Measurements from ENCODE around the gene DEFB131B.
"Not testable (repeated sequence)": the region's sequence is repeated elsewhere in the genome, so short reads cannot be mapped to it uniquely, and the experiment has no call there.

DEFB131B gene

DNA sequence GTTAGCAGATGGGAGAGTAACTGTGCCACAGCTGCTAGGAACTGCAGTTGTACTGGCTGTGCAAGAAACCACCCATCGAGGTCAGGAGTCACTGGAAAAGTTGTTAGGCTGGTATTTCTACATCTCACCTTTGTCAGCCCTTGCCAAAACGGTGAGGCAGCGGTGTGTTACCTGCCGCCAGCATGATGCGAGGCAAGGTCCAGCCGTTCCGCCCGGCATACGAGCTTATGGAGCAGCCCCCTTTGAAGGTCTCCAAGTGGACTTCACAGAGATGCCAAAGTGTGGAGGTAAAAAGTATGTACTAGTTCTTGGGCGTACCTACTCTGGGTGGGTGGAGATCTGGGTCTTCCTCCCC is 33.7 kb downstream of the DEFB131B start:
- not testable (repeated sequence) for FAIRE-seq

- no peak for FAIRE-seq
Observed at GRCh38 chr11:71913756-71914526, 35.7 kb downstream of the DEFB131B start.

DNA sequence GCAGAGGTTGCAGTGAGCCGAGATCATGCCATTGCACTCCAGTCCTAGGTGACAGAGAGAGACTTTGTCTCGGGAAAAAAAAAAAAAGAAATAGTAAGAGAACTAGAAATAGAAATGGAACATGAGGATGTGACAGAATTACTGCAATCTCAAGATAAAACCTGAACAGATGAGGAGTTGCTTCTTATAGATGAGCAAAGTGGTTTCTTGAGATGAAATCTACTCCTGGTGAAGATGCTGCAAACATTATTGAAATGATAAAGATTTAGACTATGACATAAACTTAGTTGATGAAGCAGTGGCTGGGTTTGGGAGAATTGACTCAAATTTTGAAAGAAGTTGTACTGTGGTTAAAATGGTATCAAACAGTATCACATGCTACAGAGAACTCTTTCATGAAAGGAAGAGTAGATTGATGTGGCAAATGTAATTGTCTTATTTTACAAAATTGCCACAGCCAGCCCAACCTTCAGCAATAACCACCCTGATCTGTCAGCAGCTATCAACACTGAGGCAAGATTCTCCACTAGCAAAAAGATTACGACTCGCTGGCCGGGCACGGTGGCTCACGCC is 36.5 kb downstream of the DEFB131B start:
- FAIRE-seq = no peak

DNA sequence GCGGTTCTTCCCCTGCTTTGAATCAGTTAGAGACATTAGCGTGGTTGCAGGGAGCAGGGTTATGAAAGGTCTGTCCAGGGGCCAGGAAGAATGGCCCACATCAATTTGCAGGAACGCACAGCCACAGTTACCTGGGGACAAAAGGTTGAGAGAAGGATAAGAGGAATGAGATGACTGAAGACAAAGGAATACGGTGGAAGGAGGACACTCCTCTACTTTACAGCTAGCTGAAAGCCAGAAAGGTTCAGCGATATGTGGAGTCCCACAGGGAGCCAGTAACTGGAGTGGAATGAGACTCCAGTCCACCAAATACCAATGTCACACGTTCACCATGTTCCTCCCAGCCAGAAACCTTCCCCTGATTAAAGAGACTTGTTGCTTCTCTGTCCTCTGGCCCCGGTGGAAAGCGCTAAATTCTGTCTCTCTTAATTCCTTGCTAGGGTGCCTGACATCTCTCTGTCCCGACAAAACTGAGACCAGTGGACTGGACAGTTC is 39.4 kb downstream of the DEFB131B start:
- no peak for FAIRE-seq

DNA sequence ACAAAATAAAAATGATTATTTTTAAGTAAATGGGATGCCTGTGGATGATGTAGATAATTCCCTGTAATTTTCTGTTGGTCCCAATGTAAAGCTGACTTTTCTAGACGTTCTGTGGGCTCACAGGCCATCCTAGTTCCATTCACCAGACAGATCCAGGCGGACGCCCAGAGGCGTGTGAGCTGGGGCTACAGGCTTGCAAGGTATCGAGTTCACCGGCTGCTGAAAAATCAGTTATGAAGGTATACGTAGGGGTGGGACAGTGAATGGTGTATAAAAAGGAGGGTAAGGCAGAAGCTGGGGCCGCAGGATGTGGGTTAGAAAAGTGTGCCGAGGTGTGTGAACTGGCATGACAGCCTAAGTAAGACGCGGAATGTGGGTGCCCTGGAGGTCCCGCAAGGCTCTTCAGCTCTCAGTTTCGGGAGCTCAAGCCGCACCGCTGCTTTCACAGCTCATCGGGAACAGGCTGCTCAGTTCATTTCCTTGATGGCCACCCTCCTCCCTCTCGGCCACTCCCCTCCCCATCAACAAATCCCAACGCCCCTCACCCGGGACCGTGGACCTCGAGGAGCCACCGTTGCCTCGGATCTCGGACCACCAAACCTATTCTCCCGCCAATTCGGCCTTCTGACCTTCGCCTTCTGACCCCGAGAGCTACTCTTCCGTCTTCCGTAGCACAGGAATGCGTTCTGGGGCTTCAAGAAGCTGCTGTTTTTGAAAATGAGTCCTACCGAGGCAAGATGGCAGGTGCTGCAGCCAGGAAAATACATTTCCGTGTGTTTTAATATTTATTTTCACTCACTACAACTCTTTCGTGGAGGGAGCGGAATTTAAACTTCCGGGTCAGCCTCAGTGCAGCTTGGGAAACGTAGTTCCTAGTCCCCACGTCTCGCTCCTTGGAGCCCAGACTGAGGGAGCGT is 49.8 kb downstream of the DEFB131B start, which contains the start of gene XNDC1N:
Gene XNDC1N, minus strand, starts transcription at position 775 of the 917 bp plus-strand sequence. CDS start 5,241 bp downstream, outside the sequence.
- FAIRE-seq = peak; percentile 91

- FAIRE-seq = no peak
Observed at GRCh38 chr11:71928737-71929443, 50.6 kb downstream of the DEFB131B start, which contains the start of gene RNF121. RNF121 (plus strand) TSS chr11:71929046; CDS start chr11:71929062, 16 bp downstream.

GRCh38 chr11:71929491-71929890 is 51.2 kb downstream of the DEFB131B start:
- FAIRE-seq = no peak

DNA sequence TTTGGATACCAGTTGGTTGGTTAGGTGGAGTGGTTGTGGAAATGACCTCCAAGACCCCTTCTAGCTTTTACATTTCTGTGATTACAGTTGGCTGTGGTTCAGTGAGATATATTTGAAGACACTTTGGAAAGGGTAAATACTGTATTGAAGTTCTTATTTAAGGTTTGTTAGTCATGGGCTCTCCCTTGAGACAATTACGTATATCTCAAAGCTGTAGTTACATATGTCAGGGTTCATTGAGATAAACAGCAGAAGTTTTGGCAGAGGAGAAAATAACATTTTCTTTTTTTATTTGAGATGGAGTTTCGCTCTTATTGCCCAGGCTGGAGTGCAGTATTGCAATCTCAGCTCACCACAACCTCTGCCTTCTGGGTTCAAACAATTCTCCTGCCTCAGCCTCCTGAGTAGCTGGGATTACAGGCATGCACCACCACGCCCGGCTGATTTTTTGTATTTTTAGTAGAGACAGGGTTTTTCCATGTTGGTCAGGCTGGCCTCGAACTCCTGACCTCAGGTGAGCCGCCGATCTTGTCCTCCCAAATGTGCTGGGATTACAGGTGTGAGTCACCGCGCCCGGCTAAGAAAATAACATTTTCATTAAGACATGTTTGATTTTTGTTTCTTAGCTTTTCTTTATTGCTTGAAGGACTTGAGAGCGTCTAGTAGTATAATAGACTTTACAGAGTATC is 52.4 kb downstream of the DEFB131B start:
- FAIRE-seq = no peak

- FAIRE-seq = no peak
Observed at GRCh38 chr11:71931245-71931602, 53.0 kb downstream of the DEFB131B start.

DNA sequence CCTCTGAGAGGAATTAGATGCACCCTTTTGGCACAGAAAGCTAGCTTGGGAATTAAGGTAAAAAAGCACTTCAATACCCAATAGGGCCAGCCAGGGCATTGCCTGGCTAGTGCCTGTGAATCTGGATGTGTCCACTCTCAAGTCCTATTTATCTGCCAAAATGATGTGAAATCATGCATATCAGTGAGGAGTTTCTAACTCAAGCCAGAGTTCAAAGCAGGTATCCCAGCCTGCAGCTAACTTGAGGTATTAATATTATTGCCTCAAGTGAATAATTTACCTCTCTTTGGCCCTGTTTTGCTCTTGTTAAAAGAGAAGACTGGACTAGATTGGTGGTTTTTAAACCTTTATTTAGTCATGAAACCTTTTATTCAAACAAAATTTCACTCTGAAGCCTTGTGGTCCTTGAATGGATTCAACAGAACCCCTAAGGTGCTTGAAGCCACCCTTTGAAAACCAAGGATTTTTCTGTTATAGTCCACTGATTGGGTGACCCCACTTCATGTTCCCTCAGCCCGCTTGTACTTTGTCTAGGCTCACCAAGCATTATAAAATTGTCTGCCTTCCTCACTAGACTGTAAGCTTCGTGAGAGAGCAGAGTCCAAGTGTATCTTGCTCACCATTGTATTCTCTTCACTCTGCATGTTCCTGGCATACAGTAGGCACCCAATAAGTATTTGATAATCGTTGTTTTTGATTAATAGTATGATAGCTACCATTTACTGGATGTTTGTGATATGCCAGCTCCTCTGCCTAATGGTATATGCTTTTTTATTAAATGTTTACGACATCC is 55.1 kb downstream of the DEFB131B start:
- no peak for FAIRE-seq

Measured in islet of Langerhans (tissue), 1 donor.